HG03103 (cell line): Measurements from ENCODE around the gene TMEM60.

ENCODE experiments used
- ATAC-seq: cut with Tn5 transposase; IDR thresholded peaks from one replicate; pipeline ENCODE4 v1.9.1; 2021; ENCODE audit warnings: low read depth; ENCODE audit not compliant: unreplicated experiment

The TMEM60 gene

DNA sequence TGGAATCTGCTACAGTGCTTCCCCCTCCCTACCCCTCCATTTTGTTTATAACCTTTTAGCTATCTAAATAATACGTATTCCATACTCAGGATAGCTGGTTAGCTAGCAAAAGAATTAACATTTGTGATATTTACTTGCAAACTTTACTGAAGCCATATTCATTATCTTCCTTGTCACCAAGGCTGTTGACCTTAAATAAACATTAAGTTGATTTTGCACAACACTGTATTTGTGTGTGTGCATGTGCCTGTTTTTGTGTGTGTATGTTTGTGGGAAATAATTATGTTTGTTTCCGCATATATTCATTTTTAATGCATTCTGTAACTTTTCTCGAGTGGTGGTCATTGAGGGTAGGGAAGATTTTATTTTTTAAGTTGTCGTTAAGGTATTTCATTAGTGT, 15.9 kb downstream of the TMEM60 start:
- ATAC-seq = no peak

DNA sequence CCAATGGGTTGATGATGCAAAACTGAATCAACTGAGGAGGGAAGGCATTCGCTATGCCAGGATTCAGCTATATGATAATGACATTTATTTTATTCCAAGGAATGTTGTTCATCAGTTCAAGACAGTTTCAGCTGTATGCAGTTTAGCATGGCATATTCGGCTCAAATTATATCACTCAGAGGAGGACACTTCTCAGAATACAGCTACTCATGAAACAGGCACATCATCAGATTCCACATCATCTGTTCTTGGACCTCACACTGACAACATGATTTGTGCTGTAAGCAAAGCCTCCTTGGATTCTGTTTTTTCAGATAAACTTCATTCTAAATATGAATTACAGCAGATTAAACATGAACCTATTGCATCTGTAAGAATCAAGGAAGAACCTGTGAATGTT, 19.7 kb downstream of the TMEM60 start:
- ATAC-seq = no peak

DNA sequence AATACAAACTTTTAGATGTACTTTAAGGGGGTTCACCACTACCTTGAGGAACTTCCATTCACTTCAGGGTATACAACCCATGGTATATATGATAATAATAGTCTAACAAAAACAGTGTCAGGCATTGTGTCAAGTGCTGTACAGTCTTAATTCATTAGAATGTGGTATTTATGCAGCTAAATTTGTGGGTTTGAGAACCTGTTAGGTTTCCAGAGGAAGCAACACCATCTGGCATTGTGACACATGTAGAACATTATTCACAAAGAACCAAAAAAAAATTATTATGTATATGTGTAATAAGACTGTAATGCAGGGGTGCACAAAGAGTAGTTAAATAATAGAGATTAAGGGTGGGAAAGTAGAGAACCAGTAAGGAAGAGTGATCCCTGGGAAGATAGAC, 26.3 kb downstream of the TMEM60 start:
- ATAC-seq = no peak

GRCh38 chr7:77770316-77770715, 27.9 kb downstream of the TMEM60 start:
- no peak for ATAC-seq

DNA sequence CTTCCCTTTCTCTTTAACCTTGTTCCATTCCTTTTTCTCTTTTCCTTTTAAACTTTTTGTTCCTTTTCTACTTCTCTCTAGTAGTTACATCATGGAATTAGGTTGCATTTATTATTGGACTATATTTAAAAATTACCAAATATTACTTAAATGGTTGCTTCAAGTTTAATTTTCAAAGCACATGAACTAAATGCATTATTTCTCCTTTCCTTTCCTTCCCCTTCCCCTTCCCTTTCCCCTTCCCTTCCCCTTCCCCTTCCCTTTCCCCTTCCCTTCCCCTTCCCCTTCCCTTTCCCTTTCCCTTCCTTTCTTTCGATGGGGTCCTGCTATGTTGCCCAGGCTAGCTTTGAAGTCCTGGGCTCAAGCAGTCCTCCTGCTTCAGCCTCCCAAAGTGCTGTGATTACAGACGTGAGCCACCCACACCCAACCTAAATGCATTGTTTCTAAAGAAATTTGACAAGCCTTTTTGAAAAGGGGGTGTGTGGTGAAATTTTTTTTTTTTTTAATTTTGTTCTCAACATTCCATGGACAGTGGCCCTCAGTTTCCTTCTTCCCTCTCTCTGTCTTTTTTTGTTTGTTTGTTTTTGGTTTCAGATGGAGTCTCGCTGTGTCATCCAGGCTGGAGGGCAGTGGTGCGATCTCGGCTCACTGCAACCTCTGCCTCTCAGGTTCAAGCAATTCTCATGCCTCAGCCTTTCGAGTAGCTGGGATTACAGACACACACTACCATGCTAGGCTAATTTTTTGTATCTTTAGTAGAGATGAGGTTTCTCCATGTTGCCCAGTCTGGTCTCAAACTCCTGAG, 31.2 kb downstream of the TMEM60 start:
- no peak for ATAC-seq

- ATAC-seq = no peak
These were observed 32.1 kb downstream of the TMEM60 start for GRCh38 chr7:77765906-77766800.

- ATAC-seq = no peak
These were observed 32.8 kb downstream of the TMEM60 start for GRCh38 chr7:77765481-77765880.

DNA sequence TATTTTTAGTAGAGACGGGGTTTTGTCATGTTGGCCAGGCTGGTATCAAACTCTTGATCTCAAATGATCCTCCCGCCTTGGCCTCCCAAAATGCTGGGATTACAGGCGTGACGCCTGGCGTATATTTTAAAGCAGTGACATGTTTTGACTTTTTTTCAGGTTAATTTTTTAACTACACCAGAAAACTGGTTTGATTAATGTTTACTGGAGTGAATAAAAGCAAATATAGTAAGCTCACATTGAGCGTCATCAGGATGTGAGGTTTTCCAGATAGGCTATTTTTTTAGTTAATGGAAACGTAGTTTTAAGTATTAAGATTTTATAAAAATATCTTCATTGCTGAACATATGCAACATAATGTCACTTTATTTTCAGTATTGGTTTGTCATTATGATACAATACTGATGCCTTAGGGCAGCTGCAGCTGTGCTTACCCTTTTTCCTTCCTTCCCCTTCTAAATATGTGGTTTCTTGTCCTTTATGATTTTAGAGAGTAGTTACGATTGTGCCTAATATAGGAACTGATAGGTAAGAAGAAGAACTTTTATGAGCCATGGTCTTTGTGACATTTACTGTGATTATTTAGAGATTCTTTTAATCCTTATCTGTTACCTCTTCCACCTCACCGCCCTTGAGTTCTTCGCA, 37.3 kb downstream of the TMEM60 start:
- no peak for ATAC-seq

DNA sequence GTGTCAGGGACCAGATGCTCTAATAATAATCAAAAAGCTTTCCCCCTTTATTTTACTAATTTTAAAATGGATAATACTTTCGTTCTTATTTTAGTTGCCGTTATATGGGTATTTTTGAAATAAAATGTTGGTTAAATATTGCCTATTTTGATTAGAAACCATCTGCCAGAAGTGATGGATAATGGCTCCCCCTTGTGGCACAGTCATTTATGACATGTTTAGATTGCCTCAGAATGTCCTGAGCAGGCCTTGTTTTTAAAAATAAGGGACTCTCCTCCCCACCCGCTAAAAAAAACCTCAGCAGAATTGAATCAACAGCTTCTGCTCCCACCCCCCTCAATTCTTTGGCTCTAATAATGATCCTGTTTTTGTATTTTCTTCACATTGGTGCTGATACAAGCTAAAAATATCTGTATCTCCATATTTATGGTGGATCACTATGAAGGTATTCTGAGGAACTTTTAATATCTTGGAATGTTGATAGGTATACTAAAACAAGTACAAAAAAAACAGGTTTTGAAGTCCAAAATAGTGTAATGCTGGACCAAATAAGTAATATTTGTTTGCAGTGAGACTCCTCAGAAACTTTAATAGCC, 38.8 kb downstream of the TMEM60 start:
- ATAC-seq = no peak

- ATAC-seq = peak; percentile 79
These were observed 40.6 kb downstream of the TMEM60 start for GRCh38 chr7:77757589-77757988.

DNA sequence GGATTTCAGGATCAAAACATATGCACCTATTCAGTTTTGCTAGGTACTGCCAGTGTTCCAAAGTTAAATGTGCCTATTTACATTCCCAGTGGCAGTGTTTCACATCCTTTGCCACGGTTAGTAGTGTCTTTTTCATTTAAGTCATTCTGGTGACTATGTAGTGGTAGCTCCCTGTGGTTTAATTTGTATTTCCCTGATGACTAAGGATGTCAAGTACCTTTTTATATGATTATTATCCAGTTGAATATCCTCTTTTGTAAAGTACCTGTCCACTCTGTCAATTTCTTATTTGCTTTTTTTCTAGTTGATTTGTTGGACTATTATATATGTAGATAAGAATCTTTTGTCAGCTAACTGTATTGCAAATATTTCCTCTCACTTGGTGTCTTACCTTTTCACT, 45.1 kb downstream of the TMEM60 start:
- ATAC-seq = no peak

DNA sequence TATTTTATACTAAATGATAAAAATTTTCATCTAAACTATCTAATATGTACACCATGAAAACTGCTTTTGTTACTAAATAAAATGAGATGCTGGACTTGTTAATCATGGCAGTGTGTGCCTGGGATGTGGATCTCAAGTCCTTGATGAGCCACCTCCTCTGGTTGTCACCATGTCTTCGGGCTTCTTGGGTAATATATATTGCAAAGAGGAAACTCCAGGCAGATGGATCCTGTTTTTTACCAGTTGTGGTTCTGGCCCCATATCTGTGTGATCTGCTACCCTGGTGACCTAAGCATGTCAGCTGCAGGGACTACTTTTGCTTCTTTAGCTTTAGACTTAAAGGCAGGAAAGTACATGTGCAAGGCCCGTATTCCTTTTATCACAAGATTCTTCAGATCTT, 46.2 kb downstream of the TMEM60 start:
- ATAC-seq = no peak

DNA sequence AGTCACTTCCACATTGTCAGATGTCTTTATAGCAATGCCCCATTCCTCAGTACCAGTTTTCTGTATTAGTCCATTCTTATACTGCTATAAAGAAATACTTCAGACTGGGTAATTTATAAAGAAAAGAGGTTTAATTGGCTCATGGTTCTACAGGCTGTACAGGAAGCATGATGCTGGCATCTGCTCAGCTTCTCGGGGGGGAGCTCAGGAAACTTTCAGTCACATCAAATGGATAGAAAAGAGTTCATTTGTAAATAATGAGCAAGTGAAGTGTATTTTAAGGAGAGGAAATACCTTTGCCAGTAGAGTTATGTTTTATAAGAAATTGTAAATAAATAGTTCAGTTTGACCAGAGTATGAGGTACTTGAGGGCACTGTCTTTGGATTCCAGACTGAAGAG, 50.5 kb downstream of the TMEM60 start:
- no peak for ATAC-seq

DNA sequence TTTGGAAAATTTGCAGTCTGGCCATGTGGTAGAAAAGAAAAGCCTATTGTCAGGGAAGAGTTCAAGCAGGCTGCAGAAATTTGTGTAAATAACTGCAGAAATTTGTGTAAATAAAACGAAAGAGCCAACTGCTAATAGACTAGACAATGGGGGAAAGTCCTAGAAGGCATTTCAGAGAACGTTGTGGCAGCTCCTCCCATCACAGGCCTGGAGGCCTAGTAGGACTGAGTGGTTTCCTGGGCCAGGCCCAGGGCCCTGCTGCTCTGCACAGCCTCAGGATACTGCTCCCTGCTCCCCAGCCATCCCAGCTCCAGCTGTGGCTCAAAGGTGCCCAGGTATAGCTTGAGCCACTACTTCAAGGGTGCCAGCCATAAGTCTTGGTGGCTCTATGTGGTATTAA, 51.1 kb downstream of the TMEM60 start:
- no peak for ATAC-seq

DNA sequence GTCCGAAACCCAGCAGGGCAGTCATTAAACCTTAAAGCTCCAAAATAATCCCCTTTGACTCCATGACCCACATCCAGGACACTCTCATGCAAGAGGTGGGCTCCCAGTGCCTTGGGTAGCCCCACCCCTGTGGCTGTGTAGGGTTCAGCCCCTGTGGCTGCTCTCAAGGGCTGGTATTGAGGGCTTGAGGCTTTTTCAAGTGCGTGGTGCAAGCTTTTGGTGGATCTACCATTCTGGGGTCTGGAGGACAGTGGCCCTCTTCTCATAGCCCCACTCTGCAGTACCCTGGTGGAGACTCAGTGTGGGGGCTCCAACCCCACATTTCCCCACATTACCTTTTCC, 51.4 kb downstream of the TMEM60 start:
- ATAC-seq = no peak

- no peak for ATAC-seq
These were observed 51.9 kb downstream of the TMEM60 start for GRCh38 chr7:77746164-77746823.

DNA sequence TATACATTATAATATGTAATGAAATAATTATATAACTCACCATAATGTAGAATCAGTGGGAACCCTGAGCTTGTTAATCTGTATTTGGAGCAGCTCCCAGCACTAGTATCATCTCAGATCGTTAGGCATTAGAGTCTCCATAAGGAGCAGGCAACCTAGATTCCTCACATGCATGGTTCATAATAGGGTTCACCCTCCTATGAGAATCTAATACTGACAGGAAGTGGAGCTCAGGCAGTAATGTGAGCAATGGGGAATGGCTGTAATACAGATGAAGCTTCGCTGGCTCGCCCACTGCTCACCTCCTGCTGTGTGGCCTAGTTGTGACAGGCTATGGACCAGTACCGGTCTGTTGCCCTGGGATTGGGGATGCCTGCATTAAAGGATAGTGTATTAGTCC, 52.5 kb downstream of the TMEM60 start:
- no peak for ATAC-seq
